Measurements from ENCODE around the gene HDAC8. TPM values are rescaled to one million over a fixed set of nuclear protein-coding genes. Genes with fewer than 3 reads are reported as not detected.

The HDAC8 gene
- total and polyA plus RNA-seq, 2 donors (not counting 1 experiment from before 2014, with no cell fraction given): 13.3 to 41.9 TPM

DNA sequence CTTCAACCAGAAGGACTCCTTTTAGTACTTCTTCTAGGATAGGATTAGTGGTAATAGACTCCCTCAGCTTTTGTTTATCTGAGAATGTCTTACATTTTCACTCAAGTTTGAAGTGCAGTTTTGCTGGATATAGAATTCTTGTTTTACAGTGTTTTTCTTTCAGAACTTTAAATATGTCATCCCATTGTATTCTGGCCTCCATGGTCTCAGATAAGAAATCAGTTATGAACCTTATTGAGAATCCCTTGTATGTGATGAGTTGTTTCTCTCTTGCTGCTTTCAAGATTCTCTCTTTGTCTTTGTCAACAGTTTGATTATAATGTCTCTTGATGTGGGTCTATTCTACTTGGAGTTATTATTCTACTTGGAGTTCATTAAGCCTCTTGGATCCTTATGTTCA lies 150.8 kb downstream of the HDAC8 start:
- Mint-ChIP-seq H3K4me3 (no peak overlapping the region), H3K9me3 (ENCODE audit: insufficient read depth) (peaks cover 2% of the 10 kb centered on the region), H3K4me1 (no peaks in the 10 kb centered on the region), H3K27ac (no peak overlapping the region), H3K27me3 (no peaks in the 10 kb centered on the region)
- H3K79me2 ChIP-seq (ENCODE audit: control insufficient read depth, insufficient read depth, low read length): no peaks in the 10 kb centered on the region
- peaks cover 0 to 5% (median 2%) of the 10 kb centered on the region in 3 donors for H3K9me3 ChIP-seq (ENCODE audit: control extremely low read depth in 1 of 3, control insufficient read depth in 2 of 3, insufficient read depth in 1 of 3, low read length in 2 of 3)
- intact Hi-C loops (cut with micrococcal nuclease): no loop called here
- no peaks in the 10 kb centered on the region for H3K4me1 ChIP-seq (ENCODE audit: control insufficient read depth in 2 of 2, insufficient read depth in 2 of 2, low read length in 2 of 2)
- no peak overlapping the region for H3K4me2 ChIP-seq (replicated peaks; ENCODE audit: low read depth, low read length, poor library complexity, severe bottlenecking)
- no peak for ATAC-seq (ENCODE audit: low read depth)
- no peaks in the 10 kb centered on the region for H4K20me1 ChIP-seq (ENCODE audit: control insufficient read depth, insufficient read depth, low read length, poor library complexity, severe bottlenecking)
- no peak overlapping the region for H2AFZ ChIP-seq (ENCODE audit: insufficient read depth, low read depth, low read length, poor library complexity, severe bottlenecking)
- TF ChIP-seq, protein P1, sequence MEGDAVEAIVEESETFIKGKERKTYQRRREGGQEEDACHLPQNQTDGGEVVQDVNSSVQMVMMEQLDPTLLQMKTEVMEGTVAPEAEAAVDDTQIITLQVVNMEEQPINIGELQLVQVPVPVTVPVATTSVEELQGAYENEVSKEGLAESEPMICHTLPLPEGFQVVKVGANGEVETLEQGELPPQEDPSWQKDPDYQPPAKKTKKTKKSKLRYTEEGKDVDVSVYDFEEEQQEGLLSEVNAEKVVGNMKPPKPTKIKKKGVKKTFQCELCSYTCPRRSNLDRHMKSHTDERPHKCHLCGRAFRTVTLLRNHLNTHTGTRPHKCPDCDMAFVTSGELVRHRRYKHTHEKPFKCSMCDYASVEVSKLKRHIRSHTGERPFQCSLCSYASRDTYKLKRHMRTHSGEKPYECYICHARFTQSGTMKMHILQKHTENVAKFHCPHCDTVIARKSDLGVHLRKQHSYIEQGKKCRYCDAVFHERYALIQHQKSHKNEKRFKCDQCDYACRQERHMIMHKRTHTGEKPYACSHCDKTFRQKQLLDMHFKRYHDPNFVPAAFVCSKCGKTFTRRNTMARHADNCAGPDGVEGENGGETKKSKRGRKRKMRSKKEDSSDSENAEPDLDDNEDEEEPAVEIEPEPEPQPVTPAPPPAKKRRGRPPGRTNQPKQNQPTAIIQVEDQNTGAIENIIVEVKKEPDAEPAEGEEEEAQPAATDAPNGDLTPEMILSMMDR (IDR thresholded peaks at IDR 0.05): no peak
- TF ChIP-seq EZH2 (IDR thresholded peaks at IDR 0.05; ENCODE audit: borderline replicate concordance, insufficient read depth, low read depth, low read length, poor library complexity, severe bottlenecking): no peak
- H3K27ac ChIP-seq (ENCODE audit: low read length in 2 of 2): no peak overlapping the region
- ChIA-PET CTCF (no interaction called here), POLR2A (no interaction called here)
- no peak overlapping the region for H3K4me3 ChIP-seq (ENCODE audit: control extremely low read depth in 1 of 5, extremely low read depth in 1 of 5, insufficient read depth in 1 of 5, low read depth in 2 of 5, low read length in 4 of 5)
- DNase-seq: no peak
- H3K36me3 ChIP-seq (replicated peaks in 1 of 2; ENCODE audit: control extremely low read depth in 1 of 2, control insufficient read depth in 1 of 2, extremely low read depth in 1 of 2, insufficient read depth in 2 of 2, low read length in 1 of 2): no peaks in the 10 kb centered on the region
- H3K9ac ChIP-seq (ENCODE audit: low read length): no peak overlapping the region
- H3K27me3 ChIP-seq (replicated peaks in 1 of 4; ENCODE audit: control extremely low read depth in 1 of 4, control insufficient read depth in 3 of 4, insufficient read depth in 4 of 4, low read length in 3 of 4): no peaks in the 10 kb centered on the region

DNA sequence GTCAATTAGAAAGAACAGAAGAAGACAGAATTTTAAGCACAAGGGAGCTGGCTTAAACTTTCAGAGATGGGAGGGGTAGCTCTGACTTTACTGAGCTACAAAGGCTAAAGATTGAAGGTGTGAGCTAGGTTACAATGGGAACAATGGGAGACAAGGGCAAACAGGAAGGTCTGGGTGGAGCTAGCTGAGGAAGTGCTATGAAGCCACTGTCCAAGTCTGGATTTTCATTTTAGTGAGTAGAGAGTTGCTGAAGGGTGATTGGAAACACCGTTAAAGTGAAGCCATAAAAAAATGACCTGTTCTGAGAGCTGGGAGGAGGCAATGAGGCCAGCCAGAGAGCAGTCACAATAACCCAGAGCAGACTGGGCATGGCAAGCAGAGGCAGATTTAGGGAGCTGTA lies 162.7 kb downstream of the HDAC8 start:
- 75% methylated on average over 1 of the region's 1 CpG for WGBS (ENCODE audit: insufficient coverage)
- intact Hi-C loops (cut with micrococcal nuclease): no loop called here
- Histone ChIP-seq H3K4me2 (replicated peaks; ENCODE audit: low read depth, low read length, poor library complexity, severe bottlenecking) (no peak overlapping the region), H3K27ac (ENCODE audit: low read length in 2 of 2) (no peak overlapping the region), H2AFZ (ENCODE audit: insufficient read depth, low read depth, low read length, poor library complexity, severe bottlenecking) (no peak overlapping the region), H3K4me3 (ENCODE audit: control extremely low read depth in 1 of 5, extremely low read depth in 1 of 5, insufficient read depth in 1 of 5, low read depth in 2 of 5, low read length in 4 of 5) (no peak overlapping the region), H3K9me3 (ENCODE audit: control extremely low read depth in 1 of 3, control insufficient read depth in 2 of 3, insufficient read depth in 1 of 3, low read length in 2 of 3) (no peaks in the 10 kb centered on the region), H4K20me1 (ENCODE audit: control insufficient read depth, insufficient read depth, low read length, poor library complexity, severe bottlenecking) (no peaks in the 10 kb centered on the region), H3K27me3 (replicated peaks in 1 of 4; ENCODE audit: control extremely low read depth in 1 of 4, control insufficient read depth in 3 of 4, insufficient read depth in 4 of 4, low read length in 3 of 4) (no peaks in the 10 kb centered on the region), H3K36me3 (replicated peaks in 1 of 2; ENCODE audit: control extremely low read depth in 1 of 2, control insufficient read depth in 1 of 2, extremely low read depth in 1 of 2, insufficient read depth in 2 of 2, low read length in 1 of 2) (no peaks in the 10 kb centered on the region), H3K4me1 (ENCODE audit: control insufficient read depth in 2 of 2, insufficient read depth in 2 of 2, low read length in 2 of 2) (no peaks in the 10 kb centered on the region), H3K79me2 (ENCODE audit: control insufficient read depth, insufficient read depth, low read length) (no peaks in the 10 kb centered on the region), H3K9ac (ENCODE audit: low read length) (no peak overlapping the region)
- no peak overlapping the region for H3K27ac Mint-ChIP-seq
- no peak overlapping the region for H3K4me3 Mint-ChIP-seq
- CTCF ChIA-PET: no interaction called here
- POLR2A ChIA-PET: no interaction called here
- ATAC-seq (ENCODE audit: low read depth) (no peak), DNase-seq (no peak)
- H3K9me3 Mint-ChIP-seq (ENCODE audit: insufficient read depth): no peaks in the 10 kb centered on the region
- TF ChIP-seq, protein P1 (IDR thresholded peaks at IDR 0.05): no peak
- TF ChIP-seq EZH2 (IDR thresholded peaks at IDR 0.05; ENCODE audit: borderline replicate concordance, insufficient read depth, low read depth, low read length, poor library complexity, severe bottlenecking): no peak
- no peaks in the 10 kb centered on the region for H3K27me3 Mint-ChIP-seq
- no peaks in the 10 kb centered on the region for H3K4me1 Mint-ChIP-seq

Data from B cell (primary cell).